Thyroid gland (tissue), 4 donors: ENCODE data around the gene MMRN1.

Experiments used
- POLR2A ChIP-seq, 2 donors: fragments of 450-650 bp; IDR thresholded peaks; one replicate each; pipeline ENCODE4 v1.6.1; 2017; ENCODE audit warnings: antibody characterized with exemption in 2 of 2, mild to moderate bottlenecking in 2 of 2, moderate library complexity in 1 of 2
- TF ChIP-seq, protein P1 (sequence below), 6 experiments: fragments of 200-600 bp in 3 of 6; fragments of 450-650 bp in 3 of 6; sonication (generic) in 3 of 6; IDR thresholded peaks; one replicate each; pipeline ENCODE4 v1.5.1; 2016 to 2019; ENCODE audit warnings: antibody characterized with exemption in 6 of 6, mild to moderate bottlenecking in 2 of 6, inconsistent platforms in 1 of 6, moderate library complexity in 1 of 6

DNA sequence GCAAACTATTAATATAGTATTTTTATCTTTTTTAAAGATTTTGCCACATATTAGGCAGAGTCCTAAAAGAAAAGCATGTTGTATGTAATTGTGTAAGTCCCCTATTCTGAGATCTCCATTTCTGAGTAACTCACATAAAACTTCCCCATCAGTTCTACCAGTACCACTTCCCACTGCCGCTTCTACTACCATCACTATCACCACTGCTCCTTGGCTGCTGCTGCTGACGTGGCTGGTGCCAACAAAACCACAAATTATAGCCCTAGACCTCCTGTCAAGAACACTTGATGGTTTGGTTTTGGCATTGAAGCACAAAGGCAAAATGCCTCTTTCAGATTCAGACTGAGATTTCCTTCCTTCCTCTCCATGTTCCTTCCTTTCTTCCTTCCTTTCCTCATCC, 106.4 kb downstream of the MMRN1 start:
- TF ChIP-seq, protein P1, sequence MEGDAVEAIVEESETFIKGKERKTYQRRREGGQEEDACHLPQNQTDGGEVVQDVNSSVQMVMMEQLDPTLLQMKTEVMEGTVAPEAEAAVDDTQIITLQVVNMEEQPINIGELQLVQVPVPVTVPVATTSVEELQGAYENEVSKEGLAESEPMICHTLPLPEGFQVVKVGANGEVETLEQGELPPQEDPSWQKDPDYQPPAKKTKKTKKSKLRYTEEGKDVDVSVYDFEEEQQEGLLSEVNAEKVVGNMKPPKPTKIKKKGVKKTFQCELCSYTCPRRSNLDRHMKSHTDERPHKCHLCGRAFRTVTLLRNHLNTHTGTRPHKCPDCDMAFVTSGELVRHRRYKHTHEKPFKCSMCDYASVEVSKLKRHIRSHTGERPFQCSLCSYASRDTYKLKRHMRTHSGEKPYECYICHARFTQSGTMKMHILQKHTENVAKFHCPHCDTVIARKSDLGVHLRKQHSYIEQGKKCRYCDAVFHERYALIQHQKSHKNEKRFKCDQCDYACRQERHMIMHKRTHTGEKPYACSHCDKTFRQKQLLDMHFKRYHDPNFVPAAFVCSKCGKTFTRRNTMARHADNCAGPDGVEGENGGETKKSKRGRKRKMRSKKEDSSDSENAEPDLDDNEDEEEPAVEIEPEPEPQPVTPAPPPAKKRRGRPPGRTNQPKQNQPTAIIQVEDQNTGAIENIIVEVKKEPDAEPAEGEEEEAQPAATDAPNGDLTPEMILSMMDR (IDR thresholded peaks at IDR 0.05), result no peak
- no peak for TF ChIP-seq POLR2A (IDR thresholded peaks at IDR 0.05)
